Skeletal muscle tissue (tissue), 4 donors: ENCODE measurements around the gene UPK3BL1. TPM values are rescaled to one million over a fixed set of nuclear protein-coding genes. Genes with fewer than 3 reads are reported as not detected.
A peak's percentile ranks its signal among the peaks of the same experiment; 100 is the strongest.
"Not testable (repeated sequence)": the region's sequence is repeated elsewhere in the genome, so short reads cannot be mapped to it uniquely, and the experiment has no call there.

Source experiments
- H3K27ac ChIP-seq: one replicate; pipeline ENCODE4 v1.7.0; 2013; ENCODE audit warnings: mild to moderate bottlenecking, low read depth, low read length, inconsistent platforms
- H3K27me3 ChIP-seq, 3 donors: one replicate each; pipeline ENCODE4 v1.7.0; 2013; ENCODE audit warnings: low read length in 3 of 3; ENCODE audit not compliant: control insufficient read depth in 3 of 3, insufficient read depth in 3 of 3
- H3K36me3 ChIP-seq, 3 donors: one replicate each; pipeline ENCODE4 v1.7.0; 2013; ENCODE audit warnings: low read length in 3 of 3; ENCODE audit not compliant: control insufficient read depth in 3 of 3, insufficient read depth in 3 of 3
- H3K4me1 ChIP-seq, 3 donors: one replicate each; pipeline ENCODE4 v1.7.0; 2013; ENCODE audit warnings: low read length in 3 of 3, mild to moderate bottlenecking in 3 of 3; ENCODE audit not compliant: control insufficient read depth in 3 of 3, insufficient read depth in 3 of 3
- H3K4me3 ChIP-seq, 3 donors: one replicate each; pipeline ENCODE4 v1.7.0; 2013; ENCODE audit warnings: low read length in 3 of 3
- H3K9ac ChIP-seq, 3 donors: one replicate each; pipeline ENCODE4 v1.7.0; 2013; ENCODE audit warnings: low read length in 3 of 3, mild to moderate bottlenecking in 3 of 3, moderate library complexity in 2 of 3, low read depth in 1 of 3
- H3K9me3 ChIP-seq, 3 donors: one replicate each; pipeline ENCODE4 v1.7.0; 2013; ENCODE audit warnings: low read length in 3 of 3; ENCODE audit not compliant: control insufficient read depth in 3 of 3
- total RNA-seq: library from RNA; depleted of rRNA; stranded (reverse); fragments of >200 nt; gene quantifications from one replicate; pipeline ENCODE4 v1.2.3, GENCODE V29; 2014
- donor health status: Osteomylitis.

UPK3BL1 gene
- total RNA-seq, 1 donor from 2014 or later: 7.3 TPM

DNA sequence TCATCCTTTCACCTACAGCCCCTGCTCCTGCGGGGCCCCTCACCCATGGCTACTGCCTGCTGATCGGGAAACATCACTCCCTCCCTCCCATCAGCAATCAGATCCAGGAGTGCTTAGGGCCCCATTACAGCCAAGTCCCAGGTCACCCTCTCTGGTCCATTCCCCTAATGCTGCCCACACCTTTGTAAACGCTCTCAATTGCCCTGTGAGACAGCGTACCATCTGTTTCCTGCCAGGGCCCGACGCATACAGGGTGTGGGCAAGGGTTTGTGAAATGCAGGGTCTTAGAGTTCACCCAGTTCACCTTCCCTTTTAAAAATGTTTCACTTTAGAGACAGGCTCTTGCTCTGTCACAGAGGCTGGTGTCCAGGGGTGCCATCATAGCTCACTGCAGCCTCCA lies 8.3 kb downstream of the UPK3BL1 start:
- not testable (repeated sequence) for H3K4me3 ChIP-seq, H3K36me3 ChIP-seq, H3K27ac ChIP-seq, H3K27me3 ChIP-seq, H3K9me3 ChIP-seq, H3K9ac ChIP-seq, H3K4me1 ChIP-seq

DNA sequence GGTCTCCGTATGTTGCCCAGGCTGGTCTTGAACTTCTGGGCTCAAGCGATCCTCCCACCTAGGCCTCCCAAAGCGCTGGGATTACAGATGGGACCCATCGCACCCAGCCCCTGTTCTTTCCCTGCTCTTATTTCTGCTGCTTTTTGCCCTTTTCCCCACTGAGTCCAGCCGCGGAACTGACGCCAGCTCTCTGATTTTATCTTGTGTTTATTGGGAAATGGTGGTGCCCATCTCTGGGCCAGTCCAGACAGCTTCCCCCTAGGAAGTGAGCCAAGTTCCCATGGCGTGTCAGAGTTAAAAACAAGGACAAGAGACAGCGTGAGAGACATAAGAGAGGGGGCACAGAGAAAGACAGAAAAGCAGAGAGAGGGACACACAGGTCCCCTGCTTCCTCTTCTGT lies 12.0 kb downstream of the UPK3BL1 start:
- not testable (repeated sequence) for H3K9me3 ChIP-seq, H3K9ac ChIP-seq, H3K27ac ChIP-seq, H3K36me3 ChIP-seq, H3K4me3 ChIP-seq, H3K27me3 ChIP-seq, H3K4me1 ChIP-seq

DNA sequence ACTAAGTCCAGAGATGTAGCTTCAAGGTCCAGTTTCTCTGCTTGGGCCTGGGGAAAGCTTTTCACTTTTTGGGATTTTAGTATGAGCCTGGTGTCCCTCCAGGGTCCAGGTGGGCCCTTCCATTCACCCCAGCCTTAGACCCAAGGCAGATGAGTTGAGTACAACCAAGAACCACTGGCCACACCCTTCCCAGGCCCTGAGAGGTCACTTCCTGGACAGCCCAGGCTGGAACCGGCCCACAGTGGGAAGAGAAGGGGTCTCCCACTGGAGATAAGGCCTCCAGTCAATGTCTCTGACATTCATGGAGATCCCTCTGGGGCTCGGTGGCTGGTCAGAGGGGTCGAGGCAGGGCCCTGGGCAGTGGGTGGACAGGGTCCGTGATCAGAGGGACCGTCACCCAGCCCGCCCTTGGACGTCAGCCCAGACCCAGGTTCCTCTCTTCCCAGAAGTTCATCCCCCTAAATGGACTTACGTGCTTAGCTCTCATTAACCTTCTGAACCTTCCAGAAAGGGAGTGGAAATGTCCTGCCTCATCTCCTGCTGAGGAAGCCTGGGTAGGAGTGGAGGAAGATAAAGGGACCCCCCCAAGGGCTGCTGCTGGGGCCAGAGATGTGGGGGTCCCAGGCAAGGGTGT lies 15.2 kb downstream of the UPK3BL1 start:
- H3K36me3 ChIP-seq, H3K4me1 ChIP-seq, H3K4me3 ChIP-seq, H3K9ac ChIP-seq, H3K27me3 ChIP-seq, H3K27ac ChIP-seq, H3K9me3 ChIP-seq: not testable (repeated sequence)

DNA sequence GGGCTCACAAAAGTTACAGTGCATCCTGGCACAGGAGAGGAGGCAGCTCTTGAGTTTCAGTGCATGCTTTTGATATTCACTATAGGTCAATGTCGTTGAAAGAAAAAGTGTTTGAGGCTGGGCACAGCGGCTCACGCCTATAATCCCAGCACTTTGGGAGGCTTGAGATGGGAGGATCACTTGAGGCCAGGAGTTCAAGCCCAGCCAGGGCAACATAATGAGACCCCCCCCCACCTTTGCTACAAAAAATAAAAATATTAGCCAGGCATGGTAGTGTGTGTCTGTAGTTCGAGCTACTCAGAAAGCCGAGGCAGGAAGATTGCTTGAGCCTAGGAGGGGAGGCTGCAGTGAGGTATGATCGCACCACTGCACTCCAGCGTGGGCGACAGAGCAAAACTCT lies 24.5 kb downstream of the UPK3BL1 start:
- H3K9ac ChIP-seq, H3K4me1 ChIP-seq, H3K36me3 ChIP-seq, H3K27me3 ChIP-seq, H3K27ac ChIP-seq, H3K4me3 ChIP-seq, H3K9me3 ChIP-seq: not testable (repeated sequence)

DNA sequence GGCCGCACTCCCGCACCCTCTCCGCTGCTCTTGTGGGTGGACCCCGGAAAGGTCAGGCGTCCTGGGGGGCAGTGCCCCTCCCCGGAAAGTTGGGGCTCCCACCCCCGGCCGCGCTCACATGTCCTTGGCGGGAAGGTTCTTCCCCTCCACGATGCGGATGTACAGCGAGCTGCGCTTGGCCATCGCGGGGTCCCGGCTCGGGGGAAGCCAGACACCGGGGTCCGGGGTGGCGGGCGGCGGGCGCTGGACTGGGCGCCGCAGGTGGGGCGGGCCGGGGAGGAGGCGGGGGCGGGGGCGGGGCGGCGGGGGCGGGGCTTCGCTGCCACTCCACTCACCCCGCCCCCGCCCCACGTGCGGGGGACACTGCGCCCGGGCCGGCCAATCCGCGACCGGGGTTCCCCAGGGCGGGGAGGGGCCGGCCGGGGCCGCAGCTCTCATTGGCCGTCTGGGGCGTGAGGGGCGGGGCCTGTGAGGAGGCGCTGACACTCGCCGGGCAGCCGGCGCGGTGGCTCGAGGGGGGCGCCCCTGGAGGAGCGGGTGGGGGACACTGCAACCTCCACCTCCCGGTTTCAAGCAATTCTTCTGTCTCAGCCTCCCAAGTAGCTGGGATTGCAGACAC lies 26.0 kb downstream of the UPK3BL1 start, which contains the start of gene RASA4:
TSS of gene RASA4 (minus strand) at position 250 of the 619 bp plus-strand sequence. CDS start at position 183, 67 bp downstream.
- Histone ChIP-seq H3K4me1 (peaks cover 3 to 10% (median 5%) of the 10 kb centered on the region in 3 donors), H3K27ac (peak within 1 kb of the TSS; percentile 56), H3K9ac (peak within 1 kb of the TSS in 2 of 3 donors; percentile 50 to 54), H3K4me3 (peak within 1 kb of the TSS in 2 of 3 donors; percentile 54 to 62)
- H3K9me3 ChIP-seq, H3K27me3 ChIP-seq, H3K36me3 ChIP-seq: not testable (repeated sequence)

DNA sequence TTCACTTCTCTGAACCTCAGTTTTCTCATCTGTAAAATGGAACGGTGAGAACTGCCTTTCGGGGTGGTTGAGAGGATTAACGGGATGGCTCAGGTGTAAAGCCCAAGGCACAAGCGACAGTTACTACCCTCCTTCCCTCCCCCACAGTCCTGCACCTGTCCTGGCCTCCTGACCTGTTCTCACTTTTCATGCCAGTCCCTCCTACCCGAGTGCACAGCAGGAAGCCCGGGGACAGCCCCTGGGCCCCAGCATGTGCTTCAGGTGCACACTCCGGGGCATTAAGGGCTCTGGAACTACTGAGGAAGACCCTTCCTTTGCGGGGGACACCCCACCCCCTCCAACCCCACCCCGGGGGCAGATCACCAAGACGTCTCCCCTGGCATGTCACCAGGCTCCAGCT lies 26.7 kb downstream of the UPK3BL1 start:
- not testable (repeated sequence) for H3K9me3 ChIP-seq, H3K4me3 ChIP-seq

DNA sequence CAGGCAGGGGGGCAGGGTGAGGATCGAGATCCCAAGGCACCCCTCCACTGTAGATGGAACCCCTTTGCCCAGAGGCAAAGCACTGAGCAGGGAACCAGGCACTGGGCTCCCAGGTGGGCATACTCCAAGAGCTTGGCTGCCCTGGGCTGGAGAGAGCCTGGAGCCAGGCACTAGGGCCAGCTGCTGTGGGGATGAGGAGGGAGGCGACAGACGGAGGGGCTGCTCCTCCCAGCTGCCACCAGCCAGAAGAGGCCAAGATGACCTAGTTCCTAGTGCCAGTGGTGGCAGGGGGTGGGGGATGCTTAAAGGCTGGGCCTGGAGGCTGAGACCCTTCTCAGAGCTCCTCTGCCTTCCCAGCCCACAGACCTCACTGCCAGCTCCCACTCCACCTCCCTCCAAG lies 27.7 kb downstream of the UPK3BL1 start:
- H3K4me3 ChIP-seq, H3K27ac ChIP-seq, H3K27me3 ChIP-seq, H3K9ac ChIP-seq, H3K9me3 ChIP-seq, H3K36me3 ChIP-seq: not testable (repeated sequence)
- H3K4me1 ChIP-seq: peaks cover 3 to 14% (median 5%) of the 10 kb centered on the region in 3 donors

More for the DNA sequence above, 26.7 kb downstream of the UPK3BL1 start:
- not testable (repeated sequence) for H3K36me3 ChIP-seq, H3K9ac ChIP-seq, H3K27me3 ChIP-seq, H3K27ac ChIP-seq
- peaks cover 3 to 10% (median 5%) of the 10 kb centered on the region in 3 donors for H3K4me1 ChIP-seq

DNA sequence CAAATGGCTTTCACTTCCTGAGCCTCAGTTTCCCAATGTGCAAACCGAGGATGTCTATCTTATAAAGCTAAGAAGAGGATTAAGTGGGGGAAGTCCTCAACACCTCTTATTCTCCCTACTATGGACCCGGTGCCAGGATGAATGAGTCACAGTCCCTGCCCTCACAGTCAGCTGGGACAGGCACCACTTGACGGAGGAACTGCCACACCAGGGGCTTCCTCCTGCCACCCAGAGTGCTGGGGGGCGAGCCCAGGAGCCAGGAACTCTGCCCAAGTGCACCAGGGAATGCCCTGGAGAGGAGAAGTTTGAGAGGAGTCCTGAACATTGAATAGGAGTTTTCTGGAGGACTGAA lies 28.3 kb downstream of the UPK3BL1 start:
- not testable (repeated sequence) for H3K27me3 ChIP-seq, H3K27ac ChIP-seq, H3K4me3 ChIP-seq, H3K9ac ChIP-seq, H3K36me3 ChIP-seq, H3K9me3 ChIP-seq
- H3K4me1 ChIP-seq: peaks cover 3 to 14% (median 5%) of the 10 kb centered on the region in 3 donors

DNA sequence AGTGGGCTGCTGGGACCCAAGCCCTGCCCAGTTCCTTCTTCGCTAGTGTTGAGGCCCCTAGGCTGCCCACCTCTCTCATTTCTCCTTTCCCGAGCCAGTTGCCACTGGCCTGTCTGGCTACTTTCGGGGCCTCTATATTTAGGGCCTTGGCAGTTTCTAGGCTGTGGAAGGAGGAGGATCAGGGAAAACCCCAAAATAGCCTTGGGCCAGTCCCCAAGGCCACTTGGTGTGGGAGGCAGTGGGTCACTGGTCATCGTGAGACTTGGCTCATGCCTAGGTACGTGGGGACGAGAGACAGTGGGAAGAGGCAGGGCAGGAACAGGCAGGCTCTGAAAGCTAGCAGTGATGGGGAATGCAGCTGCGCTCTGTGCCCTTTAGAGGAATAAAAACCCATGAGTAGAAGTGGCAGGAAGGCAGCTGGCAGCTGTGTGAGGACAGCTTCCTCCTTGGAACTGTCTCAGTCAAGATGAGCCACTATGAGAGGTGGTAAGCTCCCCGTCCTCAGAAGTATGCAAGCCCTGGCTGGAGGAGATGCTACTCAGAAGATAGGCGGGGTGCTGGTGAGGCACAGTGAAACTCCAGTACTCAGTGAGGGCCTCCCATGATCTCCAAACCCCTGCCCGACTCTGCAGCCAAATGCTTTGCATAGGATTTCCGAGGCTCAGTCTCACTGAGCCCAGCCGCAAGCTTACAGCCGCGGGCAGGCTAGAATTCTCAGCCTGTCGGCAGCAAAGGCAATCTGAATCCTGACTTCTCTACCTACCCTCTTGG lies 28.8 kb downstream of the UPK3BL1 start:
- not testable (repeated sequence) for H3K36me3 ChIP-seq
- peak overlapping the region in 1 of 3 donors; percentile 53 for H3K9ac ChIP-seq

DNA sequence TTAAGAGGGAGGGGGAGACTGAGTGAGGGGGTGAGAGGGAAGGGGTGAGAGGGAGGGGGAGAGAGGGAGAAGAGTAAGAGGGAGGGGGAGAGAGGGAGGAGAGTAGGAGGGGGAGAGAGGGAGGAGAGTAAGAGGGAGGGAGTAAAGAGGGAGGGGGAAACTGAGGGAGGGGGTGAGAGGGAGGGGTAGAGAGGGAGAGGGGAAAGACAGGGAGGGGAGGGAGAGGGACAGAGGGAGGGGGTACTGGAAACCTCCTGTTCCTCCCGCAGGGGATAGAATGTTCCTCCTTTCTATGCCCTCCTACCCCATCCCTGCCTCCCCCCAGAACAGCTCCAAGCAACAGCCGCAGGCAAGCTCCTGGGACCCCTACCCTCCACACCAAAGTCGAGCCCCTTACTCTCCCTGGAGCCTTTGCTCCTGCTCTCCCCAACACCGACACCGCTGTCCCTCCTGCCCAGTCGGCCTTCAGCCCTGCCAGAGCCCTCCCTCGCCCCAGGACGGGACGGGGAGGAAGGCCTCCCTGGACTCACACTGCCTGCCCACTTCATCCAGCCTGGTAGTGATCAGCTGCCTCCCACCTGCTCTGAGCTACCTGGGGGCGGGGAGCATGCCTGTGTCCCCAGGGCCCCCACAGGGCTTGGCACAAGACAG lies 30.8 kb downstream of the UPK3BL1 start:
- Histone ChIP-seq H3K27ac (peak overlapping the region; percentile 78), H3K9ac (peak overlapping the region; percentile 33 to 74 (median 65)), H3K4me1 (peaks cover 3 to 14% (median 5%) of the 10 kb centered on the region in 3 donors), H3K4me3 (peak overlapping the region; percentile 41 to 62 (median 56))
- not testable (repeated sequence) for H3K36me3 ChIP-seq, H3K27me3 ChIP-seq, H3K9me3 ChIP-seq

More for the DNA sequence above, 28.8 kb downstream of the UPK3BL1 start:
- H3K27ac ChIP-seq: peak overlapping the region; percentile 79
- H3K9me3 ChIP-seq, H3K4me3 ChIP-seq, H3K27me3 ChIP-seq: not testable (repeated sequence)
- H3K4me1 ChIP-seq: peaks cover 3 to 14% (median 5%) of the 10 kb centered on the region in 3 donors
